HG03064 (cell line): ENCODE measurements around the gene CHKA.

Experiments used
- ATAC-seq: cut with Tn5 transposase; IDR thresholded peaks from one replicate; pipeline ENCODE4 v1.9.1; 2021; ENCODE audit warnings: low read depth; ENCODE audit not compliant: unreplicated experiment

The CHKA gene

GRCh38 chr11:68004551-68005335, 116.4 kb downstream of the CHKA start:
- no peak for ATAC-seq

GRCh38 chr11:68003846-68004550, 117.2 kb downstream of the CHKA start, which contains the start of gene UNC93B1:
UNC93B1 (minus strand) TSS chr11:68004097; CDS start chr11:68004043, 54 bp downstream.
- peak; percentile 57 for ATAC-seq

- peak; percentile 45 for ATAC-seq
Measured at GRCh38 chr11:68002938-68003845, 118.0 kb downstream of the CHKA start.
